ENCODE measurements around the gene NDFIP2.

NDFIP2 gene

GRCh38 chr13:79458436-79458835 is 22.5 kb upstream of the NDFIP2 start:
- DNase-seq (ENCODE audit: low spot score) = no peak

GRCh38 chr13:79459906-79460305 is 21.0 kb upstream of the NDFIP2 start:
- no peak for DNase-seq (ENCODE audit: low spot score)

DNA sequence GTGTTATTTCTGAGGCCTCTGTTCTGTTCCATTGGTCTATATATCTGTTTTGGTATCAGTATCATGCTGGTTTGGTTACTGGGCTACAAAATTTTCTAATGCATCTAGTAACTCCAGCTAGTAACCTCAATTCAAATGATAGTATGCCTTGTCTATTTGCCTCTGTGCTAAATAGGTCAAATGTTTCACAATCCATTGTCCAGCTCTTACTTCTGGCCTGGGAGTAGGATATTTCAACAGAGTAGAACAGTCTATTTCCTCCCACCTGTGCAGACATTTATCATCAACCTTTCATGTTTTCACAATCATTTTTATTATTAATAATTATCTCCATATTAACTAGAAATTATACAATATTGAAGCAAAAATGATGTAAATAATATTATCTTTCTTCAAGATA is 18.1 kb upstream of the NDFIP2 start:
- no peak for DNase-seq (ENCODE audit: low spot score)

GRCh38 chr13:79463604-79464003 is 17.4 kb upstream of the NDFIP2 start:
- DNase-seq (ENCODE audit: low spot score) = no peak

DNA sequence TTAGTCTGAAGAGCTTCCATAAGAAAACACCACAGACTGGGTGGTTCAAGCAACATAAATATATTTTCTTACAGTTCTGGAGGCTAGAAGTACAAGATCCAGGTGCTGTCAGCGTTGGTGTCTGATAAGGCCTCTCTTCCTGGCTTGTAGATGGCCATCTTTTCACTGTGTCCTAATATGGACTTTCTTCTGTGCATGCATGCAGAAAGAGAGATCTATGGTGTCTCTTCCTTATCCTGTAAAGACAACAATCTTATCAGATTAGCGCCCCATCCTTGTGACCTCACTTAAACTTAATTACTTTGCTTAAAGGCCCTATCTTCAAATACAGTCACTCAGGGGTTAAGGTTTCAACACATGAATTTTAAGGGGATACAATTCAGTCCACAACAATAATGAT is 14.1 kb upstream of the NDFIP2 start:
- DNase-seq (ENCODE audit: low spot score) = no peak

- no peak for DNase-seq (ENCODE audit: low spot score)
These were observed 12.6 kb upstream of the NDFIP2 start for GRCh38 chr13:79468402-79468801.

GRCh38 chr13:79468819-79469218 is 12.1 kb upstream of the NDFIP2 start:
- no peak for DNase-seq (ENCODE audit: low spot score)

DNA sequence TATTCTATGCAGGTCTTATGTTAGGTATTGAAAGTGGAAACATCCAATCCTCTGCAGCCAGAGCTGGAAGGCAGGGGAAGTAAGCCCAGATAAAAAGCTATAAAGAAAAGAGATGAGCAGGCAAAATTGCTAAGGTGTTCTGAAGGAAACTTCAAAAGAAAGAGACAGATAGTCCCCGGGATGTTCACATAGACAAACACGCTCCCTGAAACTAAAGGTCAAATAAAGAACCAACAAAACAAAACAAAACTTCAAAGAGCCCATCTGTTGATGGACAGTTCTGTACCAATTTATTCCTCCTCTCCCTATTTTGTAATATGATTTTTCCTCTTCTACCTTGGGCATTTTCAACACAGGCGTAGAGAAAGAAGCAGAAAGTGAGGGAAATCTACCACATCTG is 11.3 kb upstream of the NDFIP2 start:
- DNase-seq (ENCODE audit: low spot score) = no peak

GRCh38 chr13:79470666-79471065 is 10.3 kb upstream of the NDFIP2 start:
- no peak for DNase-seq (ENCODE audit: low spot score)

DNA sequence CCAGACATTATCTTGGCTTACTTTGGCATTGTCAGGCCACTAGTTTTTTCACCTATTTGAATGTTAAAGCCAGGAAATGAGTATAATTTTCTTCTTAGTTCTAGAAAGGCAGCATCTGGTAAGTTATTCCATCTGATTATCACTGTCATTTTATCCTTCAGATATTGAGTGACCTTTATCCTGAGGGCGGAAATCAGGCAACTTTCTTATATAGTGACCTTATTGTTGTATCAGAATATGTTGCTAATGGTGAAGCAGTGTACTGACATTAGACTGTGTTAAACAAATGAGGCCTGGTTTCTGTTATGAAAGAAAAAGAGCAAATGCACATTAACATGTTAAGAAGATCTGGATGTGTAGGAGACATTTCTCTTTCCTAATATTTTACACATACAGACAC is 5.4 kb upstream of the NDFIP2 start:
- DNase-seq (ENCODE audit: low spot score) = no peak

- no peak for DNase-seq (ENCODE audit: low spot score)
These were observed 3.0 kb upstream of the NDFIP2 start for GRCh38 chr13:79477968-79478367.

GRCh38 chr13:79479882-79480281 is 1.1 kb upstream of the NDFIP2 start:
- no peak for DNase-seq (ENCODE audit: low spot score)

- peak; percentile 66 for DNase-seq (ENCODE audit: low spot score)
These were observed 714 bp downstream of the NDFIP2 start for GRCh38 chr13:79481685-79482052.

DNA sequence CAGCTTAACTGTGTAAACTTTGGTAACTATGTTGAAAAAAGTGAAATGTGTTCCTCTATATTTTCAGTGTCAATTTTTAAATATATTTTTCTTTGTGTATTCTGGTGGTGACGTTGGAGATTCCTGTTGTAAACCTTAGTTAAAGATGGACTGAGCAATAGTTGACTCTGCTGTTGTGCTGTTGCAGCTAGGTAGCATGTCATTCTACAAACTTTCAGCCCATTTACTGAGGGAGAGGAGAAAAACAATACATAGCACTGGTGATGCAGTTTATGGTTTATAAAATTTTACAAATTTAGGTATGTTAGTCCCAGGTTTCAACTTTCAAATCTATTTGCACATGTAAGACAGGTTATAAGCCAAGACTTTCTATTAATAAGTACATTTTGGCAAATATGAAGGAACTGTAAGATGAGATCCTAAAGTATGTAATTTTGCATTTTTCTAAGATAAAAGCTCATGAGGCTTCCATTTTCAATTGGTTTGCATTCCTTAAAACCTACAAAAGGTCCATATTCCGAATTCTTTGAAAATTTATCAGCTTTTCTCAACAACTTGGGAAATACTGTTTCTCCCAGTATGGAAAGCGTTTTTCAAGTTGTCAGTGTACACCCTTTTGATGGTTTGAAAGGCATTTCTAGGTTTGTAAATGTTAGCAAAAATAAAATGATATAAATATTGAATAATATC is 1.5 kb downstream of the NDFIP2 start:
- DNase-seq (ENCODE audit: low spot score) = no peak

DNA sequence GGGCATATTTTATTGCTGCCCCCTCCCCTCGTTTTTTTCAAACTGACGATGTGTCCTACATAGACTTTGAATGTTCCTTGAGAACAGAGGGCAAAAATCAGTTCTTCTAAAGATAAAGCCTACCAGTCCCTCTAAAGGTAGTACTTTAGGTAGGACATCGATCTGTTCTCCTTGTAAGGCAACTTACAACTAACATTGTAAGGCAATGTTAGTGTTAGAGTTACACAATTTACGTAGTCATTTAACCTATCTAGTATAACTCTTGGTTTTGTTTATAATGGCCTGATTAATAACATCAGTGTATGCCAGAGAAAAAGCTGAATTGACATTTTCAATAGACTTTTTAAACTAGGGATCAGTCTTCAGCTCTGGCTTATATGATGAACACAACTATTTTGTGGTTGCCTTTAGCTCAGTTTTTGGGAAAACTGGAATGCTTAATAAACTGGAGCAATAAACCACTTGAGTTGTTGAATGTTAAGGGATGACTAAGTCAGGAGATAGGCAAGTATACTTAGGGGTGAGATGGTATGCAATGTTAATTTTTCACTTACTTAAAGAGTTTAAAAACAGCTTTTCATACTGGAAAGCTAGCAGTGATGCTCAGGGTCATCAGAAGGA is 2.2 kb downstream of the NDFIP2 start:
- DNase-seq (ENCODE audit: low spot score) = no peak

- no peak for DNase-seq (ENCODE audit: low spot score)
These were observed 4.3 kb downstream of the NDFIP2 start for GRCh38 chr13:79485014-79485811.

DNA sequence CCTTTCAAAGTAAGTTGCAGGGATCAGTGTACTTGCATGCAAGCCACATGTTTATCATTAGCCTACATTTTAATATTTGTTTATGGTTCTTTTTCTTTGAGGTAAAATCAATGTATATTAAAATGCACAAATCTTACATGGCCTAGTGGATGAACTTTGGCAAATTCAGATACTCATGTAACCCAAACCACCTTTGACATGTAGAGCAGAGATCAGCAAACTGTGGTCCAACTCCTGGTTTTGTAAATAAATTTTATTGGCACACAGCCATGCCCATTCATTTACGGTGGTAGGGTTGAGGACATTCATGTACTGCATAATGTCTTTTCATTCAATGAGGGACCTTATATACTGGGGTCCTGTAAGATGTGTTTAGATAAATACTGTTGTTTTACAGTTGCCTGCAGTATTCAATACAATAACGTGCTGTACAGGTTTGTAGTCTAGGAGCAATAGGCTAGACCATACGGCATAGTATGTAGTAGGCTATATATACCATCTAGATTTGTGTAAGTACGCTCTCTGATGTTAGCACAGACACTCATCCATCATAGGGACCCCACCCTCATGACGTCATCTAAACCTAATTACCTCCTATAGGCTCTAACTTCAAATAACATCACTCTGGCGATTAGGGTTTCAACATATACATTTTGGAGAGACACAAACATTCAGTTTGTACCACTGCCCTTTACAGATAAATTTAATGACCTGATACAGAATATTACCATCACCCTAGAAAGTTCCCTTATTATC is 5.7 kb downstream of the NDFIP2 start:
- no peak for DNase-seq (ENCODE audit: low spot score)

DNA sequence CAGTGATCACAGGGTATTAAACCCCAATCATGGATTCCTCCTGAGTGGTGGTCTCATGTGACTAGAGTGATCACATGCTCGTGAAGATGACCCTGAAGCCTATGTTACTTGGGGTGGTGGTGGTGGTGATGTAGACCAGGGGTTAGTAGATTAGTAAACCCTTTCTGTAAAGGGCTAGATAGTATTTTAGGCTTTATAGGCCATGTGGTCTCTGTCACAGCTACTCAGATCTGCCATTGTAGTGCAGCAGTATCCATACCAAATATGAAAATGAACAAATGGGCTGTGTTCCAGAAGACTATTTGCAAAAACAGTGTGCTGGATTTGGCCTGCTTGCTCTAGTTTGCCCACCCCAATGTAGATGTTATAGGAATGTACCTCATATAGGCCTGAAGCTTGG is 9.4 kb downstream of the NDFIP2 start:
- no peak for DNase-seq (ENCODE audit: low spot score)

- no peak for DNase-seq (ENCODE audit: low spot score)
These were observed 9.9 kb downstream of the NDFIP2 start for GRCh38 chr13:79490824-79491223.

GRCh38 chr13:79491715-79492114 is 10.8 kb downstream of the NDFIP2 start:
- no peak for DNase-seq (ENCODE audit: low spot score)

DNA sequence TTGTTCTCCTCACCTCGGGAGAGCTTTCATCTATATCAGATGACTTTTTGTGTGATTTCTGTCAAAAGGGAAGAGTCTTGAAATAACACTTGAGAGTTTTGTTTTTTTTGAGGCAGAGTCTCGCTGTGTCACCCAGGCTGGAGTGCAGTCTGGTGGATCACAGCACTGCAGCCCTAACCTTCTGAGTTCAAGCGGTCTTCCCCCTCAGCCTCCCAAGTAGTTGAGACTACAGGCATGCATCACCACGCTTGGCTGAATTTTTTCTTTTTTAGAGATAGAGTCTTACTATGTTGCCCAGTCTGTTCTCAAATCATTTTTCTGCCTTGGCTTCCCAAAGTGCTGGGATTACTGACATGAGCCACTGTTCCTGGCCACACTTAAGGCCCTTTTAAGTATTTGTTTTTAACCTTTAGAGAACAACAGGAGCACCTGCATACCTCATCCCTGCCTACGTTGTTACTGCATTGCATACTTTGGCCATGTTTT is 11.4 kb downstream of the NDFIP2 start:
- no peak for DNase-seq (ENCODE audit: low spot score)

- DNase-seq (ENCODE audit: low spot score) = no peak
These were observed 12.1 kb downstream of the NDFIP2 start for GRCh38 chr13:79492918-79493594.
